Skeletal muscle tissue (tissue), 4 donors: ENCODE data around the gene TEX48. TPM values are rescaled to one million over a fixed set of nuclear protein-coding genes. Genes with fewer than 3 reads are reported as not detected.

Experiments
- H3K27ac ChIP-seq: one replicate; pipeline ENCODE4 v1.7.0; 2013; ENCODE audit warnings: mild to moderate bottlenecking, low read depth, low read length, inconsistent platforms
- H3K27me3 ChIP-seq, 3 donors: one replicate each; pipeline ENCODE4 v1.7.0; 2013; ENCODE audit warnings: low read length in 3 of 3; ENCODE audit not compliant: control insufficient read depth in 3 of 3, insufficient read depth in 3 of 3
- H3K36me3 ChIP-seq, 3 donors: one replicate each; pipeline ENCODE4 v1.7.0; 2013; ENCODE audit warnings: low read length in 3 of 3; ENCODE audit not compliant: control insufficient read depth in 3 of 3, insufficient read depth in 3 of 3
- H3K4me1 ChIP-seq, 3 donors: one replicate each; pipeline ENCODE4 v1.7.0; 2013; ENCODE audit warnings: low read length in 3 of 3, mild to moderate bottlenecking in 3 of 3; ENCODE audit not compliant: control insufficient read depth in 3 of 3, insufficient read depth in 3 of 3
- H3K4me3 ChIP-seq, 3 donors: one replicate each; pipeline ENCODE4 v1.7.0; 2013; ENCODE audit warnings: low read length in 3 of 3
- H3K9ac ChIP-seq, 3 donors: one replicate each; pipeline ENCODE4 v1.7.0; 2013; ENCODE audit warnings: low read length in 3 of 3, mild to moderate bottlenecking in 3 of 3, moderate library complexity in 2 of 3, low read depth in 1 of 3
- H3K9me3 ChIP-seq, 3 donors: one replicate each; pipeline ENCODE4 v1.7.0; 2013; ENCODE audit warnings: low read length in 3 of 3; ENCODE audit not compliant: control insufficient read depth in 3 of 3
- total RNA-seq: library from RNA; depleted of rRNA; stranded (reverse); fragments of >200 nt; gene quantifications from one replicate; pipeline ENCODE4 v1.2.3, GENCODE V29; 2014
- donor health status: Osteomylitis.

Gene TEX48
- not detected for total RNA-seq

GRCh38 chr9:114681594-114682332 is at the start of gene TEX48:
Gene TEX48 (minus strand): TSS chr9:114682192. CDS start chr9:114671723, 10,469 bp downstream.
- Histone ChIP-seq H3K9ac (no peak within 1 kb of the TSS), H3K27me3 (peaks cover 0 to 6% (median 0%) of the 10 kb centered on the region in 3 donors), H3K27ac (no peak within 1 kb of the TSS), H3K9me3 (no peaks in the 10 kb centered on the region), H3K36me3 (no peaks in the 10 kb centered on the region), H3K4me1 (no peaks in the 10 kb centered on the region), H3K4me3 (no peak within 1 kb of the TSS)

- Histone ChIP-seq H3K9me3 (no peaks in the 10 kb centered on the region), H3K4me3 (no peak overlapping the region), H3K27ac (no peak overlapping the region), H3K27me3 (no peaks in the 10 kb centered on the region), H3K36me3 (no peaks in the 10 kb centered on the region), H3K4me1 (no peaks in the 10 kb centered on the region), H3K9ac (no peak overlapping the region)
These were observed 49.7 kb upstream of the TEX48 start for GRCh38 chr9:114731701-114732100.

GRCh38 chr9:114729706-114730105 is 47.7 kb upstream of the TEX48 start:
- no peaks in the 10 kb centered on the region for H3K9me3 ChIP-seq
- H3K36me3 ChIP-seq: no peaks in the 10 kb centered on the region
- no peak overlapping the region for H3K27ac ChIP-seq
- H3K4me3 ChIP-seq: no peak overlapping the region
- H3K9ac ChIP-seq: no peak overlapping the region
- no peaks in the 10 kb centered on the region for H3K27me3 ChIP-seq
- H3K4me1 ChIP-seq: no peaks in the 10 kb centered on the region

GRCh38 chr9:114725930-114726329 is 43.9 kb upstream of the TEX48 start:
- H3K4me1 ChIP-seq: no peaks in the 10 kb centered on the region

GRCh38 chr9:114724744-114725143 is 42.8 kb upstream of the TEX48 start:
- Histone ChIP-seq H3K27me3 (peaks cover 0 to 14% (median 3%) of the 10 kb centered on the region in 3 donors), H3K9me3 (no peaks in the 10 kb centered on the region), H3K4me1 (no peaks in the 10 kb centered on the region), H3K4me3 (no peak overlapping the region), H3K36me3 (no peaks in the 10 kb centered on the region), H3K9ac (no peak overlapping the region), H3K27ac (no peak overlapping the region)

More at GRCh38 chr9:114725930-114726329, 43.9 kb upstream of the TEX48 start:
- no peak overlapping the region for H3K4me3 ChIP-seq
- H3K9ac ChIP-seq: no peak overlapping the region
- no peaks in the 10 kb centered on the region for H3K9me3 ChIP-seq
- H3K27me3 ChIP-seq: peaks cover 0 to 8% (median 0%) of the 10 kb centered on the region in 3 donors
- H3K36me3 ChIP-seq: no peaks in the 10 kb centered on the region
- H3K27ac ChIP-seq: no peak overlapping the region

GRCh38 chr9:114723931-114724330 is 41.9 kb upstream of the TEX48 start:
- Histone ChIP-seq H3K27ac (no peak overlapping the region), H3K27me3 (peaks cover 7 to 14% (median 7%) of the 10 kb centered on the region in 3 donors), H3K9ac (no peak overlapping the region), H3K36me3 (no peaks in the 10 kb centered on the region), H3K4me1 (no peaks in the 10 kb centered on the region), H3K4me3 (no peak overlapping the region), H3K9me3 (no peaks in the 10 kb centered on the region)

- Histone ChIP-seq H3K4me3 (no peak overlapping the region), H3K9me3 (no peaks in the 10 kb centered on the region), H3K27me3 (peaks cover 7 to 14% (median 7%) of the 10 kb centered on the region in 3 donors), H3K4me1 (no peaks in the 10 kb centered on the region), H3K9ac (no peak overlapping the region), H3K36me3 (no peaks in the 10 kb centered on the region), H3K27ac (no peak overlapping the region)
These were observed 41.1 kb upstream of the TEX48 start for GRCh38 chr9:114722937-114723620.

GRCh38 chr9:114722081-114722621 is 40.2 kb upstream of the TEX48 start:
- Histone ChIP-seq H3K4me1 (no peaks in the 10 kb centered on the region), H3K27ac (no peak overlapping the region), H3K9me3 (peaks cover 0 to 5% (median 0%) of the 10 kb centered on the region in 3 donors), H3K4me3 (no peak overlapping the region), H3K9ac (no peak overlapping the region), H3K36me3 (no peaks in the 10 kb centered on the region), H3K27me3 (peaks cover 7 to 14% (median 7%) of the 10 kb centered on the region in 3 donors)

- Histone ChIP-seq H3K4me1 (no peaks in the 10 kb centered on the region), H3K36me3 (no peaks in the 10 kb centered on the region), H3K27me3 (peaks cover 7 to 14% (median 7%) of the 10 kb centered on the region in 3 donors), H3K4me3 (no peak overlapping the region), H3K9ac (no peak overlapping the region), H3K27ac (no peak overlapping the region), H3K9me3 (peaks cover 0 to 5% (median 0%) of the 10 kb centered on the region in 3 donors)
These were observed 39.6 kb upstream of the TEX48 start for GRCh38 chr9:114721491-114722079.
